GM23338 (cell line): ENCODE results near the gene OR2S2.

Source experiments
- EZH2 ChIP-seq: fragments of 200-600 bp; sonication (generic); IDR thresholded peaks from one replicate; pipeline ENCODE4 v1.8.0; 2017; ENCODE audit warnings: antibody characterized with exemption, mild to moderate bottlenecking, low read depth; ENCODE audit not compliant: unreplicated experiment
- EZH2phosphoT487 ChIP-seq: fragments of 200-600 bp; sonication (generic); IDR thresholded peaks from one replicate; pipeline ENCODE4 v1.8.1; 2018; ENCODE audit warnings: antibody characterized with exemption; ENCODE audit not compliant: unreplicated experiment
- TF ChIP-seq, protein P1 (sequence below), 2 experiments: fragments of 200-600 bp in 1 of 2; sonication (generic) in 1 of 2; conservative IDR thresholded peaks; 2 replicates each; pipeline versions ENCODE4 v1.5.1 to v1.6.1; 2016 to 2017; ENCODE audit warnings: antibody characterized with exemption in 2 of 2, low read depth in 2 of 2, mild to moderate bottlenecking in 2 of 2, moderate library complexity in 1 of 2

DNA sequence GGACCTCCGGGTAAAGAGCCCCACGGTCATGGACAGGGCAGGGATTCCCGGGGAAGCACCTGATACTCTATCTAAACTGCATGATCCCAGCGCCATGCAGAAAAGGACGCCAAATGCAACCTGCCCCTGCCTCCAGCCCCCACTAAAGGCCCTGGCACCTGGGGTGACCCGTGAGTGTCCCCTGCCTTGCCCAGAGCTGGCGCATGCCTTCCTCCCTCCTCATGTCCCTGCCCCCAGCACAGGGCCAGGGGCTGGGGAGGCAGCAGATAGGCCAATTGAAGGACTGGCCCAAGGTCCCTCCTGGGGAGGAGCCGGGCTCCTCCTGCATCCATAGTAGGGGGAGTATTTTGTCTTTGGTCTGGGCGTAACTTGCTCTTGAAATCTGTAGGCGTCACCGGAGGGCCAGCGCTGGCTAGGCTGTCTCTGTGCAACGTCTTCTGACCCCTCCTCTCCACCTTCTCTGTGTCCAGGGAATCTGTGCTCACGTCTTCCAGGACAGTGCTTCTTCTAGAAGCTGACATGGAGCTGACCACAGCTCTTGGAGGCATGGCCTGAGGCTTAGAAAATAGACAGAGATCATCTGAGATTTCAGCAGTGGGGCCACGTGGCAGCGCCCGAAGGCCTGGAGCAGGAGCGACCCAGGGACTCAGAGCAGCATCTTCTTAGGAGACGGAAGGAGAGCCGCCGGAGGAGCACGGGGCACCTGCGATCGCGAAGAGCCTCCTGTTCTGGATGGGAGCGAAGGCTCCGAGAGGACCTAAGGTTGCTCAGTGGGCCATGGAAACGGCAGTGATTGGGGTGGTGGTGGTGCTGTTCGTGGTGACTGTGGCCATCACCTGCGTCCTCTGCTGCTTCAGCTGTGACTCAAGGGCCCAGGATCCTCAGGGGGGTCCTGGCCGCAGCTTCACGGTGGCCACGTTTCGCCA lies 48.0 kb downstream of the OR2S2 start:
- TF ChIP-seq, protein P1, sequence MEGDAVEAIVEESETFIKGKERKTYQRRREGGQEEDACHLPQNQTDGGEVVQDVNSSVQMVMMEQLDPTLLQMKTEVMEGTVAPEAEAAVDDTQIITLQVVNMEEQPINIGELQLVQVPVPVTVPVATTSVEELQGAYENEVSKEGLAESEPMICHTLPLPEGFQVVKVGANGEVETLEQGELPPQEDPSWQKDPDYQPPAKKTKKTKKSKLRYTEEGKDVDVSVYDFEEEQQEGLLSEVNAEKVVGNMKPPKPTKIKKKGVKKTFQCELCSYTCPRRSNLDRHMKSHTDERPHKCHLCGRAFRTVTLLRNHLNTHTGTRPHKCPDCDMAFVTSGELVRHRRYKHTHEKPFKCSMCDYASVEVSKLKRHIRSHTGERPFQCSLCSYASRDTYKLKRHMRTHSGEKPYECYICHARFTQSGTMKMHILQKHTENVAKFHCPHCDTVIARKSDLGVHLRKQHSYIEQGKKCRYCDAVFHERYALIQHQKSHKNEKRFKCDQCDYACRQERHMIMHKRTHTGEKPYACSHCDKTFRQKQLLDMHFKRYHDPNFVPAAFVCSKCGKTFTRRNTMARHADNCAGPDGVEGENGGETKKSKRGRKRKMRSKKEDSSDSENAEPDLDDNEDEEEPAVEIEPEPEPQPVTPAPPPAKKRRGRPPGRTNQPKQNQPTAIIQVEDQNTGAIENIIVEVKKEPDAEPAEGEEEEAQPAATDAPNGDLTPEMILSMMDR (conservative IDR thresholded peaks at IDR 0.05; ENCODE audit: low read depth in 2 of 2) = 0 out of 4 replicates have a peak, but pooled peaks of 1 of the 2 experiments have one; percentile 4
- TF ChIP-seq EZH2phosphoT487 (no peak), EZH2 (no peak)
